Activated CD4-positive, CD25-positive, alpha-beta regulatory T cell (primary cell): Measurements from ENCODE around the gene PLA2G4D.

ENCODE experiments used
- DNase-seq, 4 experiments: peaks; one replicate each; lab custom pipeline; 2025; lab: John Stamatoyannopoulos, UW

Gene PLA2G4D

GRCh38 chr15:42094512-42094963 lies at the start of gene PLA2G4D:
TSS of gene PLA2G4D (minus strand) at chr15:42094562. CDS start at chr15:42094459, 103 bp downstream.
- DNase-seq: no peak

GRCh38 chr15:42143356-42143755 lies 49.0 kb upstream of the PLA2G4D start:
- no peak for DNase-seq

GRCh38 chr15:42141795-42142667 lies 47.7 kb upstream of the PLA2G4D start:
- DNase-seq: no peak

GRCh38 chr15:42141246-42141645 lies 46.9 kb upstream of the PLA2G4D start:
- DNase-seq: no peak

- no peak for DNase-seq
Measured at GRCh38 chr15:42140383-42141070, 46.2 kb upstream of the PLA2G4D start.

GRCh38 chr15:42139596-42139995 lies 45.2 kb upstream of the PLA2G4D start:
- DNase-seq: no peak

- DNase-seq: no peak
Measured at GRCh38 chr15:42138968-42139386, 44.6 kb upstream of the PLA2G4D start.

- no peak for DNase-seq
Measured at GRCh38 chr15:42138411-42138810, 44.0 kb upstream of the PLA2G4D start.

GRCh38 chr15:42137461-42138261 lies 43.3 kb upstream of the PLA2G4D start:
- DNase-seq: no peak

- DNase-seq: no peak
Measured at GRCh38 chr15:42136513-42136912, 42.2 kb upstream of the PLA2G4D start.

GRCh38 chr15:42135351-42135750 lies 41.0 kb upstream of the PLA2G4D start:
- no peak for DNase-seq

- DNase-seq: no peak
Measured at GRCh38 chr15:42134617-42135245, 40.4 kb upstream of the PLA2G4D start.

GRCh38 chr15:42133886-42134502 lies 39.6 kb upstream of the PLA2G4D start:
- peak in 2 of 4 experiments; percentile 13 to 18 for DNase-seq

- no peak for DNase-seq
Measured at GRCh38 chr15:42133356-42133755, 39.0 kb upstream of the PLA2G4D start.

- DNase-seq: no peak
Measured at GRCh38 chr15:42131826-42132806, 37.8 kb upstream of the PLA2G4D start.

GRCh38 chr15:42131006-42131405 lies 36.6 kb upstream of the PLA2G4D start:
- no peak for DNase-seq

- DNase-seq: no peak
Measured at GRCh38 chr15:42130246-42130986, 36.1 kb upstream of the PLA2G4D start.

GRCh38 chr15:42129364-42129763 lies 35.0 kb upstream of the PLA2G4D start:
- no peak for DNase-seq

- DNase-seq: no peak
Measured at GRCh38 chr15:42128476-42128875, 34.1 kb upstream of the PLA2G4D start.
